HG03575 (cell line): Measurements from ENCODE around the gene TUBB2A.
"Not testable (repeated sequence)": the region's sequence is repeated elsewhere in the genome, so short reads cannot be mapped to it uniquely, and the experiment has no call there.

Experiments used
- ATAC-seq: cut with Tn5 transposase; IDR thresholded peaks from one replicate; pipeline ENCODE4 v1.9.1; 2021; ENCODE audit not compliant: unreplicated experiment, insufficient number of reproducible peaks, low FRiP score; ENCODE audit errors: extremely low read depth

The TUBB2A gene

DNA sequence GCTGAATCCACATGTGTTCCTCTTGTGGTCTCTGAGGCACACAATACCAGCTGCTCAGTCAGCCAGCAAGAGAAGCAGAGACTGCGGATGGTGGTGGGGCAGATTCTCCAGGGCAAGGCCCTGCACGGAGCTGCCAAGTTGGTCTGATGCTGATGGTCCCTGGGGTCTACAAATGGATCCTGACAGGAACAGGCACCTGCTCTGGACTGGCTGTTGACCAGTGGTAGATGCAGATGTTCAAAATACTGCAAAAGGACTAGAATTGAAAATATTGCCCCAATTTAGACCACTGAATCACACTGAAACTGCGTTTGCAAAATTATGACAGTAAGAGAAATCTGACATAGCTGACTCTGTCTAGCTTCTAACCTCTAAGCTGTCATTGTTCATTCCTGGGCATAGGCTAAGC lies 29.6 kb upstream of the TUBB2A start:
- no peak for ATAC-seq

DNA sequence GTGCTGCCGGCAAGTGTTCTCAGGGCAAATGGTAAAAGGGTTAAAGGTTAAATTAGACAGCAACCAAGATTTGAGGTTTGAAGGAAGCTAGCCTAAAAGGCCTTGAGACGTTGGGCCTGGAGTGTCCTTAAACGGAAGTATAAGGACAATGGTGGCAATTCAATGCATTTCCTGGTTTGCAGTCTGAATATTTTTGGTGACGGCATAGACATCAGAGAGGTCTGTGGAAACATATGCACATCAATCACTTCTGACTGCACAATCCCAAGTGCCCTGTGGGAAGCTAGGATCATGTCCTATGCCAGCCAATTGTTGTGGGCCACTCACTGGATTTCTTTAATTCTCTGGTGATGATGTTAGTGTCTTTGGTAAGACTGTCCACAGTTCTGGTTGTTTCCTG lies 25.7 kb upstream of the TUBB2A start:
- ATAC-seq, result no peak

DNA sequence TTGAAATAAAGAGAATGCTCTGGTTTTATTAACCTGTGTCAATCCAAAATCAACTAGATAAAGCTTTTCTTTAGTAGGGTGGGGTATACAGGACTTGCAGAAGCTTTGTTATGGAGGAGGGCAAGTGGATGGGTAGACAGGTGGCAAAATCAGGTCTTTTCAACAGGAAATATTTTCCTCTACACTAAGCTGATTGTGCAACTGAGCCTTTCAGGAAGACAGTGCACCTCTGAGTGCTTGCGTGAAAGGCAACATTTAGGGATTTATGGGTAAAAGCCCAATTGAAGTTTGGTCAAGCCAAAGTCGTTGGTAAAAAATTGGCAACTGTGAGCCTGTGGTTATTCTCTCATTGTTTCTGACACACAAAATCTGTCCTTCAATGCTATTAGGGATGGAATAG lies 23.8 kb upstream of the TUBB2A start:
- no peak for ATAC-seq

DNA sequence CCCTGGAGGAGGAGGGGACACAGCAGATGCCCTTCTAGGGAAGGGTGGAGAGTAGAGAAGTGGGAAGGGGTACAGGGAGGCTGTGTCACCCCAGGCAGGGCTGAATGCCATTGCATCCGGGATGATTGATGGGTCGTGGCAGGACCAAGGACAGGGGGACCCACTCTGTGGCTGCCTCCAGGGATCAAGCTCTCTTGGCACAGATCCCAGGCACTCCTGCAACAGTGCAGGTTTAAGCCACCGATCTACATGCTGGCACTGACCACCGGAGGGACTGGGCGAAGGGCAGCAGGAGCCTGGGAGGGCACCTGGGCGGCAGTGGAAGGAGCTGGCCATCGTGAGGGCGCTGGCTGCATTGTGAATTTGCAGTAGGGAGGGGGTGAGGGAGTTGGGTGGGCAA lies 22.6 kb upstream of the TUBB2A start:
- ATAC-seq, result not testable (repeated sequence)

DNA sequence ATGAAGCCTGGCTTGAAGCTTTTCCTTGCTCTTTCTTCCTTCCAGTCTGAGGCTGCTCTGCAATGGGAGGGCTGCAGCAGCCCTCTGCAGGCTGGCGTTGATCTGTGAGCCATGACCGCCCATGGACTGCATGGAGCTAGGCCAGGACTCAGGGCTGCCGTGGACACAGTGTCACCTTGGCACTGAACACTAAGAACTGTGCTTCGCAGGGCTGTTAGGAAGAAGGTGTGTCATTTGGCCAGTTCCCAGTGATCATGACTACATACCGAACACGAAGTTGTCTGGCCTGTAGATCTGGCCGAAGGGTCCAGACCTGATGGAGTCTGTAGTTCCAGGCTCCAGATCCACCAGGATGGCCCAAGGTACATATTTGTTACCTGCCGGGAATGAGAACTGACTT lies 21.3 kb upstream of the TUBB2A start:
- not testable (repeated sequence) for ATAC-seq

DNA sequence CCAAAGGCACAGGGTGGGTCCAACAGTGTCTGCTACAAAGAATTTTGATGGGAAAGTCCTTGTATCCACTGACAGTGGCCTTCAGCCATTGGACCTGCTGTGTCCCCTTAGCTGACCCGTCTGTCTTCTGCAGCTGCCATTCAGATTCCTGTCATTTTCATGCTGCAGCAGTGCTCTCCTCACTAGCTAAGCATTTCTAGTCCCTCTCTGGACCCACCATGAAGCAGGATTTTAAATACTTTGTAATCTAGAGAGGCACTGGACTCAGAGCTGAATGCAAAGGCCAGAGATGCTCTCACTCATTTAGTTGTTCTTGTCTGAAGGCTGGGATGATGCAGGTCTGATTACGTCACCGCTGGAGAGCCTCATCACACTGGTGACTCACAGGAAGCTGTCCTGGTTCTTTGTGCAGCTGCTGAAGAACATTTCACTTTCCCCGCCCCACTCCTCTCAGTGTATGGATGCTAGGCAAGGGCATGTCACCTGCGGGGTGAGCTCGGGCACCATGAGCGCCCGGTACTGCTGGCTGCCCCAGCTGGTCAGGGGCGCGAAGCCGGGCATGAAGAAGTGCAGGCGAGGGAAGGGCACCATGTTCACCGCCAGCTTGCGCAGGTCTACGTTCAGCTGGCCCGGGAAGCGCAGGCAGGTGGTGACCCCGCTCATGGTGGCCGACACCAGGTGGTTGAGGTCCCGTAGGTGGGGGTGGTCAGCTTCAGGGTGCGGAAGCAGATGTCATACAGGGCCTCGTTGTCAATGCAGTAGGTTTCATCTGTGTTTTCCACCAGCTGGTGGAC lies 19.4 kb upstream of the TUBB2A start:
- ATAC-seq, result no peak

DNA sequence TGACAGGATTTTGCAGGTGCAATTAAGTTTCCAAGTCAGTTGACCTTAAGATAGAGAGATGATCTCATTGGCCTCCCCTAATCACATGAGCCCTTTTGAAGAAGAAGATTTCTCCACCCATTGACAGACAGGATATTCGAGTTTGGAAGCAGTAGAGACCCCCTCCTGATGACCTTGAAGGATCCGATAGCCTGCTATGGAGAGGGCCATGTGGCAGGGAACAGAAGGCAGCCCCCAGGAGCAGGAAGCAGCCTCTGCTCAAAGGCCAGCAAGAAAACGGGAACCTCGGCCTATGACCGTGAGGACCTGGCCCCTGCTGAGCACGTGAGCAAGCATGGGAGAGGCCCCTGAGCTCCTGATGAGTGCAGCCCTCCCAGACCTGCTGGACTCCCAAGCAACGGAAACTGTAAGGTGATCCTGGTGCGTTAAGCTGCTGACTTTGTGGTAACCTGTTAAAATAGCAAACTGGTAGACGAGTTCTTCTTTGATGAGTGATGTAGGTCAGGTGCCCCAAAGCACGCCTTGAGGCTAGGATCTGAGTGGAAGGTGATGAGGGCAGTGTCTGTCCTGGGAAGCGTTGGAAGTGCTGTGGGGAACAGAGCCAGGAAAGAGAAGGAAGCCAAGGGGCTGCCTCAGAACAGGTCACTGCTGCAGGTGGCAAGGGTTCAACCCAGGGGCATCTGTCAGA lies 18.5 kb upstream of the TUBB2A start:
- ATAC-seq, result no peak

DNA sequence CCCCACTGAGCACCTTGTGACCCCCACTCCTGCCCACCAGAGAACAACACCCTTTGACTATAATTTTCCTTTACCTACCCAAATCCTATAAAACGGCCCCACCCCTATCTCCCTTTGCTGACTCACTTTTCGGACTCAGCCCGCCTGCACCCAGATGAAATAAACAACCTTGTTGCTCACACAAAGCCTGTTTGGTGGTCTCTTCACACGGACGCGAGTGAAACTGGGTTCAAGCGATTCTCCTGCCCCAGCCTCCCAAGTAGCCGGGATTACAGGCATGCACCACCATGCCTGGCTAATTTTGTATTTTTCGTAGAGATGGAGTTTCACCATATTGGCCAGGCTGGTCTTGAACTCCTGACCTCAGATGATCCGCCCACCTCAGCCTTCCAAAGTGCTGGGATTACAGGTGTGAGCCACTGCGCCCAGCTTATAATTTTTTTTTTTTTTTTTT lies 16.3 kb upstream of the TUBB2A start:
- ATAC-seq, result not testable (repeated sequence)

DNA sequence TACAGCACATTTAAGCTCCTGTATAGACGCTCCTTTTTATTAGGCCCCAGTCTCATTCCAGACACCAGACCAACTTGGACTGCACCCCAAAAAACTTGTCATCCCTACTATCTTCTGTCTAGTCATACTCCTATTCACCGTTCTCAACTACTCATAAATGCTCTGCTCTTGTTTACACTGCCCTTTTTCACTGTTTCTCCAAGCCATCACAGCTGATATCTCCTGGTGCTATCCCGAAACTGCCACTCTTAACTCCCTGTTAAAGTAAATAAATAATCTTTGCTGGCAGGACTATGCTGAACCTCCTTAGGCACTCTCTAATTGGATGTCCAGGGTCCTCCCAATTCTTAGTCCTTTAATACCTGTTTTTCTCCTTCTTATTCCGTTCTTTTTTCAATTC lies 15.4 kb upstream of the TUBB2A start:
- not testable (repeated sequence) for ATAC-seq

DNA sequence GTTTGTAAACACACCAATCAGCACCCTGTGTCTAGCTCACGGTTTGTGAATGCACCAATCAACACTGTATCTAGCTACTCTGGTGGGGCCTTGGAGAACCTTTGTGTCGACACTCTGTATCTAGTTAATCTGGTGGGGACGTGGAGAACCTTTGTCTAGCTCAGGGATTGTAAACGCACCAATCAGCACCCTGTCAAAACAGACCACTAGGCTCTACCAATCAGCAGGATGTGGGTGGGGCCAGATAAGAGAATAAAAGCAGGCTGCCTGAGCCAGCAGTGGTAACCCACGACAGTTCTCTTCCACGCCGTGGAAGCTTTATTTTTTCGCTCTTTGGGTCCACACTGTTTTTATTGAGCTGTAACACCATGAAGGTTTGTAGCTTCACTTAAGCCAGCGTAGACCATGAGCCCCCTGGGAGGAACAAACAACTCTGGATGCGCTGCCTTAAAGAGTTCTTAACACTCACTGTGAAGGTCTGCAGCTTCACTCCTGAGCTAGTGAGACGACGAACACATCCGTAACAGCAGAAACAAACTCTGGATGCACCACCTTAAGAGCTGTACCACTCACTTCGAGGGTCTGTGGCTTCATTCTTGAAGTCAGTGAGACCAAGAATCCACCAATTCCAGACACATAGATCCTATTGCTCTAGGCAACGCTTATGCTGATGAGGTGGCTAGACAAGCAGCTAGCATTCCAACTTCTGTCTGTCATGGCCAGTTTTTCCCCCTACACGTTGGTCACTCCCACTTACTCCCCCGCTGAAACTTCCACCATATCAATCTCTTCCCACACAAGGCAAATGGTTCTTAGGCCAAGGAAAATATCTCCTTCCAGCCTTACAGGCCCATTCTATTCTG lies 14.2 kb upstream of the TUBB2A start:
- not testable (repeated sequence) for ATAC-seq

DNA sequence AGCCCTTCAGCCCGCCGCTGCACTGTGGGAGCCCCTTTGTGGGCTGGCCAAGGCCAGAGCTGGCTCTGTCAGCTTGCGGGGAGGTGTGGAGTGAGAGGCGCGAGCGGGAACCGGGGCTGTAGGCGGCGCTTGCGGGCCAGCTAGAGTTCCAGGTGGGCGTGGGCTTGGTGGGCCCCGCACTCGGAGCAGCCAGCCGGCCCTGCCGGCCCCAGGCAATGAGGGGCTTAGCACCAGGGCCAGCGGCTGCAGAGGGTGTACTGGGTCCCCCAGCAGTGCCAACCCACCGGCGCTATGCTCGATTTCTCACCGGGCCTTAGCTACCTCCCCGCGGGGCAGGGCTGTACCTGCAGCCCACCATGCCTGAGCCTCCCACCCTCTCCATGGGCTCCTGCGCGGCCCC lies 13.3 kb upstream of the TUBB2A start:
- not testable (repeated sequence) for ATAC-seq

DNA sequence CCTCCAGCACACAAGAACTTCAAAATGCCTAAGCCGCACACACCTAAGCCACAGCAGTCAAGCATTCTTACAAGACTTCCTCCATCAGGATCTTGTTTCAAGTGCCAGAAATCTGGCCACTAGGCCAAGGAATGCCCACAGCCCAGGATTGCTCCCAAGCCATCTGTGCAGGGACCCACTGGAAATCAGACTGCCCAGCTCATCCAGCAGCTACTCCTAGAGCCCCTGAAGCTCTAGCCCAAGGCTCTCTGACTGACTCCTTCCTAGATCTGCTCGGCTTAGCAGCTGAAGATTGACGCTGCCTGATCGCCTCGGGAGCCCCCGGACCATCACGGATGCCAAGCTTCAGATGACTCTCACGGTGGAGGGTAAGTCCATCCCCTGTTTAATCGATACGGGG lies 10.7 kb upstream of the TUBB2A start:
- ATAC-seq, result not testable (repeated sequence)

DNA sequence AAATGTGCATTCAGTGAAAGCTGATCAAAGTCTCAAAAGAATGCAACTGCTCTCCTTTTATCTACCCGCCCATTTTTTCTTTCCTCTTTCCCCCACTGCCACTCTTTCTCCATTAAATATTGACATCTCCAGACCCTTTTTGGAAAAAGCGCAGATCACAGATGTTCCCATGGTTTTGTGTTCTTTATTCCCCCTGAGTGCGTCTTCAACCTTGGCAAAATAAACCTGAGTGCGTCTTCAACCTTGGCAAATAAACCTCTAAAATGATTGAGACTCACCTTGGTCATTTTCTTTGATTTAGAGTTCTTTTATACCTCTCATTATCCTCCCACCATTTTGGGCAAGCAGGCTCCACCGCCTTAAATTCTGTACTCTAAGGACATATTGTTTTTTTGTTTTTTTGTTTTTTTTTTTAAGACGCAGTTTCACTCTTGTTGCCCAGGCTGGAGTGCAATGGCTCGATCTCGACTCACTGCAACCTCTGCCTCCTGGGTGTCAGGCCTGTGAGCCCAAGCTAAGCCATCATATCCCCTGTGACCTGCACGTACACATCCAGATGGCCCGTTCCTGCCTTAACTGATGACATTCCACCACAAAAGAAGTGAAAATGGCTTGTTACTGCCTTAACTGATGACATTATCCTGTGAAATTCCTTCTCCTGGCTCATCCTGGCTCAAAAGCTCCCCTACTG lies 9.3 kb upstream of the TUBB2A start:
- ATAC-seq, result not testable (repeated sequence)

DNA sequence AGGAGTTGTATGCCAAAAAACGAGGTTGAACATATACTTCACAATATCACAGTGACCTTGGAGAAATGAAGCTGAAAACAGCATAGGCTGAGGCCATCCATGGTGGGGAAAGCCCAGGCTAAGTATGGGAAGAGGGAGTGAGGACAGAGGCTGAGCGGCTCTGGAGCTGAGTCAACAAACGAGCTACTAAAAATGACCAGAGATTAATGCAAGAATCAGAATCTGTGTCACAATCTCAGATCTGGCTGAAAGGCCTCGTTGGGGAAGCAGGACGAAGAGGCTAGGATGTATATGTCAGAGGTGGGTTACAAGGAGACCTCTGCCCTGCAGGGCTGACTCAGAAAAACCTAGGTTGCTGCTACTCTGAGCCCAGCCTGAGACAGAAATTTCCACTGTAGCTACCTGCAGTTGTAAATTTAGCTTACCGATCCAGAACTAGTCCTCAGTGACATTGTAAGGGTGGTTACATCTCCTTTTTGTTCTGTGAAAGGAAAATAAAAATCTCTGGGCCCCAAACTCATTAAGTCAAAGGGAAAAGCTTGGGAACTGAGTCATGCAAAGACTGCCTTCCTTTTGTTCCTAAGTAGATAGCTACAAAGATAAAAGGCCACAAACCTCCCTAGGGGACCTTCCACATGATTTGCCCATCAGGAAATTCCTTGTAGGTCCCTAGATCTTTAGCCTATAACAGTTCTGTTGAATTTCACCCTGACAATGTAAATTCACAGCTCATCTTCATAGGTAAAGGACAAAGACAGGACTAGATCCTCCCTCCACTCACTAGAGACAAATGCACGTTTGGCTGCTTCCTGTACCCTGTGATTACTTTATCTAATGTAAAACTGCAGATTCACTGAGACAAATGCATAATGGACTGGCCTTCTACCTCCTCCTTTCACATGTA lies 8.5 kb upstream of the TUBB2A start:
- ATAC-seq, result no peak

DNA sequence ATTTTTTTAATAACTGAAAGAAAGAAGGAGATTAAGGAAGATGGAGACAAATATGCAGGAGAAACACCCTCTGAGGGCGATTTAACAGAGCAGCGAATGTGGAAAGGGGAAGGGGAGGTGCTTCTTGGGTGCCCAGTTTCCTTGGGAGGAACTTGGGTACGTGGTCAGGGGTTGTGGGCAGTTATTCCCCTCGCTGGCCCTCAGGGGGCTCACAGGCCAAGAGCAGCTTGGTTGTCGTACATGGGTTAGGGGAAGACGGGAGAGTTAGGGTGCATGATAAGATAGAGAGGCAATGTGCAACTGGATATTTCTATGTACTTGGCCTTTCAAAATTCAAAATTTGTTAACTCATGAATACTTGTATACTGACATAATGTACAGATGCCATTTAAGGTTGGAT lies 7.0 kb upstream of the TUBB2A start:
- no peak for ATAC-seq

DNA sequence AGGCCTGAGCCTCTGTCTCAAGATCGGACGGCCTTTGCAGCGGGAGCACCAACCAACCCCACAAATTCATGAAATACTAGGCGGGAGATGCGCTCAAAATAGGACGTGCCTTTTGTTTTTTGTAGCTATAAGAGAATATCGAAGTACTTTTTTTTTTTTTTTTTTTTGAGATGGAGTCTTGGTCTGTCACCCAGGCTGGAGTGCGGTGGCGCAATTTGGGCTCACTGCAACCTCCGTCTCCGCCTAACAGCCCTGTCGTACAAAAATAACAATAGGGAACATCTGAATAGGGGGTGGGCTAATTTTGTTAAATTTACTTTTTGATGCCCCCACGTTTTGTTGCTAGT lies 5.9 kb upstream of the TUBB2A start:
- no peak for ATAC-seq

DNA sequence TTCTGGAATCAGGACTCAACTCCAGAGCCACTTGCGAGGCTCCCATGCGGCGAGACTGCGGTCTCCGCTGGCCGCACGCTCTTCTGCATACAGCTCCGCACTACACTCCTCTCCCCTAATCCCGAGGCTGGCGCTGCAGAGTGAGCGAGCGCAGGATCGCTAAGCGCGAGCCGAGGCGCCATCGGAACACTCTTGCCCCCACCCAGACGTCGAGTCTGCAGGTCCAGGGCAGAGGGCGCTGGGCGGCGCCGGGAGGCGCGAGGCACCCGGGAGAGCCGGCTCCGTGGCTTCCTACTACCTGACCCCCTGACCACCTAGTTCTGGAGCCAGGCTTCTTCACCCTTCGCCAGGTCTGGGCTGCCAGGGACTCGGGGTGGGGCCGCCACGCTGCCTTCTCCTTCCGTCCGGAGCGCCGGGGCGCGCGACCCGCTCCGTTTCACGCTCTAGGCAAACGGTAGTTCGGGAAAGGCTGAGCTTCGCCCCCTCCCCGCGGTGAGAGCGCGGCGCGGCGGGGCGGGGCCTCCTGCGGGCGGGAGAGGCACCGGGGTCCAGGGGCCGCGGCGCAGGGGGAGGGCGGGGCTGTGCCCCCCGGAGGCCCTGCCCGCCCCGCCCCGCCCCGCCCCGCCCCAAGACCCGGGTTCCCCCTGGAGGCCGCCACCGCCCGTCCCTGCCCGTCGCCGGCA lies 5.4 kb upstream of the TUBB2A start:
- ATAC-seq, result no peak

DNA sequence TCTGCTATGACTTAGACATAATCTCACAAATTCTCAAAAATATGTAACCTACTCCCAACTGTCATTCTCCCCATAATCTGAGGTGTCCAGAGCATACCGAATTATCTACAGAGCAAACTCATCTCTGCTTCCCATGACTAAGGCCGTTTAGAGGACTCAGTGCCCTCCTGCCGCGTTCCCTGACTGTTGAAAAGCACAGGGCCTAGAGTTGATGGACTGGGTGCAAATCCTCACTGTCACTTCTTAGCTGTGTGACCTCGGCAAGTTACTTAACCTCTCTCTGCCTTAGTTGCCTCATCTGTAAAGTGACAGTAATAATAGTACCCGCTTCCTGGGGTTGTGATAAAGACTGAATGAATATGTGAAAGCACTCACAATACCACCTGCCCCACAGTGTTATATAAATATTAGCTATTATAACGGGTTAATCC lies 4.7 kb upstream of the TUBB2A start:
- ATAC-seq, result no peak
